ENCODE measurements around the gene FUOM. TPM values are rescaled to one million over a fixed set of nuclear protein-coding genes. Genes with fewer than 3 reads are reported as not detected.

FUOM gene
- polyA plus RNA-seq, 6 donors from 2014 or later: 31.3 to 46.5 (median 42.0) TPM

DNA sequence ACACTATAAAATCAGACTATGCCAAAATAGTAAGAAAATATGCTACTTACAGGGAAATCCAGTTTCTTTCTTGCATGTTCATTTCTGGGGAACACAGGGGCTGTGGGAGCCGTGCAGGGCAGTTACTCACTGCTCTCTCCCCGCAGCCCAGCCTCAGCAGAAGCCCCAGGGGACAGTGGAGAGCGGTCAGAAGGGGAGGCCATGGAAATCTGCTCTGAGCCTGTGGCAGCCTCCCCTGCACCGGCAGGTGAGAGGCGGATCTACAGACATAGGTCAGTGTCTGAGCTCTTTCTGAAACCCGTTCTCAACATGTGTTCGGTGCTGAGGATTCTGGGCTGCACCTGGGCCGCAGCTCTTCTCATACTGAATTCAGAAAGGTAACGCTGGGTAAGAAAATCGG is 46.2 kb downstream of the FUOM start:
- no peak overlapping the region for H3K27ac Mint-ChIP-seq
- ATAC-seq (ENCODE audit: low read depth in 2 of 2) (no peak), DNase-seq (no peak)
- peaks cover 0 to 2% (median 0%) of the 10 kb centered on the region in 7 donors for H3K9me3 Mint-ChIP-seq
- H3K27me3 Mint-ChIP-seq: peaks cover 0 to 4% (median 0%) of the 10 kb centered on the region in 3 donors
- H3K4me3 Mint-ChIP-seq: peak overlapping the region in 3 of 8 donors; percentile 34 to 76 (median 72)
- H3K4me1 Mint-ChIP-seq: peaks cover 17 to 28% (median 25%) of the 10 kb centered on the region in 3 donors
- H3K36me3 Mint-ChIP-seq: peaks cover 0 to 9% of the 10 kb centered on the region in 2 donors

DNA sequence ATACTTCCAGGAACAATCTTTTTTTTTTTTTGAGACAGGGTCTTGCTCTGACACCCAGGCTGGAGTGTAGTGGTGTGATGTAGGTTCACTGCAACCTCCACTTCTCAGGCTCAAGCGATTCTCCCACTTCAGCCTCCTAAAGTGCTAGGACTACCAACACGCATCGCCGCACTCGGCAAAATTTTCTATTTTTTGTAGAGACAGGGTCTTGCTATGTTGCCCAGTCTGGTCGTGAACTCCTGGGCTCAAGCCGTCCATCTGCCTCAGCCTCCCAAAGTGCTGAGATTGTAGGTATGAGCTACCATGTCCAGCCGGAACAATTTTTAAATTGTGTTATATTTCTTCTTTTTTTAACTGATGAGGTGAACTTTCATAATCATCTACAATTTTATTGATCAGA is 47.0 kb downstream of the FUOM start:
- H3K27ac Mint-ChIP-seq: peak overlapping the region in 1 of 6 donors; percentile 39
- H3K36me3 Mint-ChIP-seq: peaks cover 0 to 9% of the 10 kb centered on the region in 2 donors
- ATAC-seq (ENCODE audit: low read depth in 2 of 2): no peak
- peak overlapping the region in 3 of 8 donors; percentile 61 to 77 (median 76) for H3K4me3 Mint-ChIP-seq
- H3K9me3 Mint-ChIP-seq: no peaks in the 10 kb centered on the region
- H3K4me1 Mint-ChIP-seq: peaks cover 19 to 33% (median 30%) of the 10 kb centered on the region in 3 donors
- DNase-seq: no peak
- peaks cover 0 to 4% (median 0%) of the 10 kb centered on the region in 3 donors for H3K27me3 Mint-ChIP-seq

GRCh38 chr10:133310399-133310755 is 47.4 kb downstream of the FUOM start:
- peak overlapping the region in 1 of 6 donors; percentile 39 for H3K27ac Mint-ChIP-seq
- H3K36me3 Mint-ChIP-seq: peaks cover 0 to 9% of the 10 kb centered on the region in 2 donors
- no peak for ATAC-seq (ENCODE audit: low read depth in 2 of 2)
- peaks cover 0 to 4% (median 0%) of the 10 kb centered on the region in 3 donors for H3K27me3 Mint-ChIP-seq
- peaks cover 23 to 37% (median 34%) of the 10 kb centered on the region in 3 donors for H3K4me1 Mint-ChIP-seq
- DNase-seq: no peak
- H3K9me3 Mint-ChIP-seq: no peaks in the 10 kb centered on the region
- peak overlapping the region in 3 of 8 donors; percentile 61 to 83 (median 77) for H3K4me3 Mint-ChIP-seq

DNA sequence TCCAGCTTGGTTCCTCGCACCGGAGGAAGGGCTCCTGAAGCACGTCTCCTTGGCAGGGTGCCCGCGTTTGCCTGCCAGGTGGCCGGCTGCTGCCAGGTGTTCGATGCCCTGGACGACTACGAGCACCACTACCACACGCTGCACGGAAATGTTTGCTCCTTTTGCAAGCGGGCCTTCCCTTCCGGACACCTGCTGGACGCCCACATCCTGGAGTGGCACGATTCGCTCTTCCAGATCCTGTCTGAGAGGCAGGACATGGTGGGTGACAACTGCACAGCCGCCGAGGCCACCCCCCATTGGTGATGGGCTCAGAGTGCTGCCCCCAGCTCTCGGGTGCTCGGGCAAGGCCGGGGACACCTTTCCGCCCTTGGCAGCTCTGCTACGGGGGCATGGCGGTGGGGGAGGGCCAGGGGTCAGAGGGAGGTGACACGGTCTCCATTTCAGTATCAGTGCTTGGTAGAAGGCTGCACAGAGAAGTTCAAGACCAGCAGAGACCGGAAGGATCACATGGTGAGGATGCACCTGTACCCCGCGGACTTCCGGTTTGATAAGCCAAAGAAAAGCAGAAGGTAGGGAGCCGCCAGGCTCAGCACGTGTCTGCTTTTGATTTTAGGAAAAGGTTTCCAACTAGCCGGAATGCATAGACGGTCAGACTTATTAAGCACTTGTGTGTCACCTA is 48.0 kb downstream of the FUOM start:
- peaks cover 27 to 43% (median 39%) of the 10 kb centered on the region in 3 donors for H3K4me1 Mint-ChIP-seq
- peaks cover 0 to 9% of the 10 kb centered on the region in 2 donors for H3K36me3 Mint-ChIP-seq
- DNase-seq: no peak
- peaks cover 0 to 4% (median 0%) of the 10 kb centered on the region in 3 donors for H3K27me3 Mint-ChIP-seq
- peak overlapping the region in 4 of 6 donors; percentile 79 to 98 (median 87) for H3K27ac Mint-ChIP-seq
- no peaks in the 10 kb centered on the region for H3K9me3 Mint-ChIP-seq
- peak overlapping the region; percentile 62 to 99 (median 82) for H3K4me3 Mint-ChIP-seq
- ATAC-seq (ENCODE audit: low read depth in 2 of 2): no peak

DNA sequence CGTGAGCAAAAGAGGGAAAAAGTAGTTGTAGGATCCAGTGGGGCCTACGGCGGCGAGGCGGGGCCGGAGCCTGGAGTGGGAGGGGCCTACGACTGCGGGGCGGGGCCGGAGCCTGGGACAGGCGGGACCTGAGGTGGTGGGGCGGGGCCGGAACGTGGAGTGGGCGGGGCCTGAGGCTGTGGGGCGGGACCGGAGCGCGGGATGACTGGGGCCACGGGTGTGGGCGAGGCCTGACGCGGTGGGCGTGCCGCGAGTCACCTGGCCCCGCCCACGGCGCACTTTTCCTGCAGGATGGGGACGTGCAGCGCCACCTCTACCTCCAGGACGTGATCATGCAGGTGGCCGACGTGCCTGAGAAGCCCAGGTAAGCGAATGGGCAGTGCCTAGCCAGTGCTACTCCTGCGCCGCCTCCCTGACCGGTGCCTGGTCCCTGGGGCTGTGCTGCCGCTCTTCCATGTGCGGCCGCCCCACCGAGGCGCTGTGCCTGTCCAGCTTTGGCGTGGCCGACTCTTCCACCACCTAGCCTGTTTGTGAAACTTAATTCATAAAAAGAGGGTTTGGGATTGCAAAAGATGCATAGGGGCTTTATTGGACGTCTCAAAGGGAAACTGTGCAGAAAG is 48.6 kb downstream of the FUOM start:
- H3K27ac Mint-ChIP-seq: peak overlapping the region; percentile 78 to 98 (median 86)
- H3K4me3 Mint-ChIP-seq: peak overlapping the region; percentile 68 to 99 (median 82)
- H3K27me3 Mint-ChIP-seq: peaks cover 0 to 4% (median 0%) of the 10 kb centered on the region in 3 donors
- H3K4me1 Mint-ChIP-seq: peaks cover 23 to 44% (median 36%) of the 10 kb centered on the region in 3 donors
- H3K36me3 Mint-ChIP-seq: peaks cover 0 to 9% of the 10 kb centered on the region in 2 donors
- H3K9me3 Mint-ChIP-seq: no peaks in the 10 kb centered on the region
- ATAC-seq (ENCODE audit: low read depth in 2 of 2) (peak; percentile 61 to 72), DNase-seq (peak; percentile 91)

GRCh38 chr10:133308421-133309099 is 49.3 kb downstream of the FUOM start, which contains the start of the genes TUBGCP2 and ZNF511:
TUBGCP2 (minus strand) TSS chr10:133308872; CDS start chr10:133302941, 5,931 bp downstream.
ZNF511 (plus strand) TSS chr10:133308914; CDS start chr10:133308944, 30 bp downstream.
- H3K9me3 Mint-ChIP-seq: no peaks in the 10 kb centered on the region
- DNase-seq: peak; percentile 93
- peak within 1 kb of the TSS; percentile 84 to 99 (median 98) for H3K4me3 Mint-ChIP-seq
- peaks cover 0 to 4% (median 0%) of the 10 kb centered on the region in 3 donors for H3K27me3 Mint-ChIP-seq
- peak within 1 kb of the TSS; percentile 98 to 100 (median 99) for H3K27ac Mint-ChIP-seq
- peaks cover 24 to 42% (median 29%) of the 10 kb centered on the region in 3 donors for H3K4me1 Mint-ChIP-seq
- H3K36me3 Mint-ChIP-seq: peaks cover 0 to 9% of the 10 kb centered on the region in 2 donors
- peak; percentile 70 to 74 for ATAC-seq (ENCODE audit: low read depth in 2 of 2)

DNA sequence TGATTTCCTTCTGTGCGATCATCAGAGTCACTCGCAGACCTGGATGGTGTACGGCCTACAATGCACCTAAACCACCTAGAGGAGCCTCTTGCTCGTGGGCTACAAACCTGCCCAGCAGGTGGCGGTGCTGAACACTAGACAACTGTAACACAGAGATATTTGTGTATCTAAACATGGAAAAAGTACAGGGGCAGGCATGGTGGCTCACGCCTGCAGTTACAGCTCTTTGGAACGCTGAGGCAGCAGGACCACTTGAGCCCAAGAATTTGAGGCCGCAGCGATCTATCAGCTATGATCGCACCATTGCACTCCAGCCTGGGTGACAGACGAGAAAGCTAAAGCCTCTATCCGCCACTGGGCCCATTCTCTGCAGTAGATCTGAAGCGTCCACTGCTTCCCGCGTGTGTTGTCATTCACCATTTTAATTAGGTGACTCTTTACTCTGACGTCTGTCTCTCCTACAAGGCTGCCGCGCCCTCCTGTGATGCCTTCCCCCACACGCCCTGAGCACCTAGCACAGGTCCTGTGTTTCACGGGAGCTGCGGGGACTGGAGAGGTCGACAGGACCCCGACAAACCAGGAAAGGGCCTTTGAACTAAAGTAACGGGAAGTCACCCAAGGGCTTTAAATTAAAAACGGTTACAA is 49.9 kb downstream of the FUOM start:
- DNase-seq: peak; percentile 78
- H3K4me1 Mint-ChIP-seq: peaks cover 26 to 43% (median 29%) of the 10 kb centered on the region in 3 donors
- H3K9me3 Mint-ChIP-seq: no peaks in the 10 kb centered on the region
- peaks cover 0 to 9% of the 10 kb centered on the region in 2 donors for H3K36me3 Mint-ChIP-seq
- peak overlapping the region; percentile 84 to 99 (median 98) for H3K4me3 Mint-ChIP-seq
- ATAC-seq (ENCODE audit: low read depth in 2 of 2): peak; percentile 44 to 50
- peak overlapping the region; percentile 98 to 100 (median 99) for H3K27ac Mint-ChIP-seq
- peaks cover 0 to 4% (median 0%) of the 10 kb centered on the region in 3 donors for H3K27me3 Mint-ChIP-seq

- Mint-ChIP-seq H3K4me1 (peaks cover 31 to 43% (median 34%) of the 10 kb centered on the region in 3 donors), H3K4me3 (peak overlapping the region; percentile 19 to 99 (median 87)), H3K36me3 (peaks cover 0 to 9% of the 10 kb centered on the region in 2 donors), H3K27ac (peak overlapping the region in 4 of 6 donors; percentile 47 to 100 (median 78)), H3K27me3 (peaks cover 0 to 4% (median 0%) of the 10 kb centered on the region in 3 donors), H3K9me3 (no peaks in the 10 kb centered on the region)
- ATAC-seq (ENCODE audit: low read depth in 2 of 2) (no peak), DNase-seq (no peak)
Measured at GRCh38 chr10:133306941-133307379, 50.9 kb downstream of the FUOM start.

- DNase-seq: no peak
- ATAC-seq (ENCODE audit: low read depth in 2 of 2): no peak
- H3K36me3 Mint-ChIP-seq: peaks cover 0 to 9% of the 10 kb centered on the region in 2 donors
- H3K9me3 Mint-ChIP-seq: no peaks in the 10 kb centered on the region
- peaks cover 31 to 43% (median 34%) of the 10 kb centered on the region in 3 donors for H3K4me1 Mint-ChIP-seq
- H3K4me3 Mint-ChIP-seq: peak overlapping the region in 6 of 8 donors; percentile 15 to 82 (median 51)
- peaks cover 0 to 4% (median 0%) of the 10 kb centered on the region in 3 donors for H3K27me3 Mint-ChIP-seq
- H3K27ac Mint-ChIP-seq: peak overlapping the region; percentile 39 to 99 (median 88)
Measured at GRCh38 chr10:133306097-133306476, 51.7 kb downstream of the FUOM start.

Other genes with a start within 250 kb of the FUOM start
- under 1 TPM in 3 of 6 donors, not detected in 3; 0.04 to 0.08 (median 0.08) TPM for gene KNDC1, start 197.8 kb downstream of the FUOM start, polyA plus RNA-seq (ENCODE audit: low read depth in 6 of 6)
- under 1 TPM in 5 of 6 donors, not detected in 1; 0.23 to 0.61 (median 0.27) TPM for gene UTF1, start 127.8 kb downstream of the FUOM start, polyA plus RNA-seq (ENCODE audit: low read depth in 6 of 6)
- under 1 TPM in 5 of 6 donors, not detected in 1; 0.12 to 0.23 (median 0.16) TPM for gene VENTX, start 120.2 kb downstream of the FUOM start, polyA plus RNA-seq (ENCODE audit: low read depth in 6 of 6)
- 10 to 100 TPM; 30.0 to 56.1 (median 34.6) TPM for gene ADAM8, start 81.2 kb downstream of the FUOM start, polyA plus RNA-seq (ENCODE audit: low read depth in 6 of 6)
- 10 to 100 TPM; 19.6 to 36.2 (median 25.9) TPM for gene TUBGCP2, start 49.1 kb downstream of the FUOM start, polyA plus RNA-seq (ENCODE audit: low read depth in 6 of 6)
- 10 to 100 TPM; 60.6 to 86.0 (median 75.6) TPM for gene ZNF511, start 49.1 kb downstream of the FUOM start, polyA plus RNA-seq (ENCODE audit: low read depth in 6 of 6)
- not detected for gene CALY, start 21.1 kb downstream of the FUOM start, polyA plus RNA-seq (ENCODE audit: low read depth in 6 of 6)
- not detected for gene PRAP1, start 10.6 kb downstream of the FUOM start, polyA plus RNA-seq (ENCODE audit: low read depth in 6 of 6)
- 100 to 1,000 TPM in 4 of 6 donors, 10 to 100 TPM in 2; 89.3 to 121 (median 110) TPM for gene ECHS1, start 15.3 kb upstream of the FUOM start, polyA plus RNA-seq (ENCODE audit: low read depth in 6 of 6)
- gene PAOX, start 21.2 kb upstream of the FUOM start, polyA plus RNA-seq (ENCODE audit: low read depth in 6 of 6): 10 to 100 TPM; 45.3 to 63.2 (median 53.5) TPM
- gene MTG1, start 36.1 kb upstream of the FUOM start, polyA plus RNA-seq (ENCODE audit: low read depth in 6 of 6): 10 to 100 TPM; 41.1 to 82.6 (median 47.3) TPM
- gene SPRN, start 66.6 kb upstream of the FUOM start, polyA plus RNA-seq (ENCODE audit: low read depth in 6 of 6): under 1 TPM in 5 of 6 donors, not detected in 1; 0.28 to 0.68 (median 0.39) TPM
- gene SCART1, start 95.9 kb upstream of the FUOM start, polyA plus RNA-seq (ENCODE audit: low read depth in 6 of 6): under 1 TPM in 1 of 6 donors, not detected in 5; 0.08 TPM
- under 1 TPM in 1 of 6 donors, not detected in 5; 0.04 TPM for gene CYP2E1, start 169.3 kb upstream of the FUOM start, polyA plus RNA-seq (ENCODE audit: low read depth in 6 of 6)
- 1 to 10 TPM in 1 of 6 donors, under 1 TPM in 1, not detected in 4; 0.45 to 2.2 TPM for gene SYCE1, start 207.6 kb upstream of the FUOM start, polyA plus RNA-seq (ENCODE audit: low read depth in 6 of 6)

Data from naive B cell (primary cell).